ENCODE measurements around the gene PDZD7.

DNA sequence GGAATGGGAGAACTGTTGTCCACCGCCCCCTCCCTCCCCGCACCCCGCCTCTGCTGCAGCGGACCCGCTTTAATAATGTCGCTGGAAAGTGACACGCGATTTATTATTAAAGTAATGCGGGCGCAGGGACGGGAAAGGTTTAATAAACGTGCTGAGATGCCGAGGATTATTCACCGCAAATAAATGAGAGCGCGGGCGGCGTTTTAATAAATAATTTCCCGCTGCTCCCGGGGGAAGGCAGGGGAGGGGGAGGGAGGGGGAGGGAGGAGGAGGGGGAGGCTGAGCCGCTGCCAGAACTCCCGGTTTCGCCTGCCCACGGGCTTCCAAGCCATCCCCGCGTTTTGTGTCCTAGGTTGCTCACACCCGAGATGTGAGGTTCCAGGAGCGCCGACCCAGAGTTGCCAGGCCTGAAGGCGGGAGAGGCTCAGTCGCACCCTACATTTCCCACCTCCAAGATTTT lies 36.0 kb upstream of the PDZD7 start:
- no peak for TF ChIP-seq EZH2 (optimal IDR thresholded peaks at IDR 0.05; ENCODE audit: low read depth, low read length)
- TF ChIP-seq, protein P1, sequence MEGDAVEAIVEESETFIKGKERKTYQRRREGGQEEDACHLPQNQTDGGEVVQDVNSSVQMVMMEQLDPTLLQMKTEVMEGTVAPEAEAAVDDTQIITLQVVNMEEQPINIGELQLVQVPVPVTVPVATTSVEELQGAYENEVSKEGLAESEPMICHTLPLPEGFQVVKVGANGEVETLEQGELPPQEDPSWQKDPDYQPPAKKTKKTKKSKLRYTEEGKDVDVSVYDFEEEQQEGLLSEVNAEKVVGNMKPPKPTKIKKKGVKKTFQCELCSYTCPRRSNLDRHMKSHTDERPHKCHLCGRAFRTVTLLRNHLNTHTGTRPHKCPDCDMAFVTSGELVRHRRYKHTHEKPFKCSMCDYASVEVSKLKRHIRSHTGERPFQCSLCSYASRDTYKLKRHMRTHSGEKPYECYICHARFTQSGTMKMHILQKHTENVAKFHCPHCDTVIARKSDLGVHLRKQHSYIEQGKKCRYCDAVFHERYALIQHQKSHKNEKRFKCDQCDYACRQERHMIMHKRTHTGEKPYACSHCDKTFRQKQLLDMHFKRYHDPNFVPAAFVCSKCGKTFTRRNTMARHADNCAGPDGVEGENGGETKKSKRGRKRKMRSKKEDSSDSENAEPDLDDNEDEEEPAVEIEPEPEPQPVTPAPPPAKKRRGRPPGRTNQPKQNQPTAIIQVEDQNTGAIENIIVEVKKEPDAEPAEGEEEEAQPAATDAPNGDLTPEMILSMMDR (IDR thresholded peaks at IDR 0.05; ENCODE audit: low read length): no peak
